Activated naive CD8-positive, alpha-beta T cell treated with anti-CD3 and anti-CD28 coated beads, Interleukin-2, amount 50 U/mL, for 16 hours (primary cell): ENCODE measurements around the gene EXOC4.
"Not testable (repeated sequence)": the region's sequence is repeated elsewhere in the genome, so short reads cannot be mapped to it uniquely, and the experiment has no call there.

Experiments used
- DNase-seq: peaks from one replicate; pipeline ENCODE4 v3.0.0-alpha.2; 2020; ENCODE audit warnings: low read depth, low spot score

The EXOC4 gene

DNA sequence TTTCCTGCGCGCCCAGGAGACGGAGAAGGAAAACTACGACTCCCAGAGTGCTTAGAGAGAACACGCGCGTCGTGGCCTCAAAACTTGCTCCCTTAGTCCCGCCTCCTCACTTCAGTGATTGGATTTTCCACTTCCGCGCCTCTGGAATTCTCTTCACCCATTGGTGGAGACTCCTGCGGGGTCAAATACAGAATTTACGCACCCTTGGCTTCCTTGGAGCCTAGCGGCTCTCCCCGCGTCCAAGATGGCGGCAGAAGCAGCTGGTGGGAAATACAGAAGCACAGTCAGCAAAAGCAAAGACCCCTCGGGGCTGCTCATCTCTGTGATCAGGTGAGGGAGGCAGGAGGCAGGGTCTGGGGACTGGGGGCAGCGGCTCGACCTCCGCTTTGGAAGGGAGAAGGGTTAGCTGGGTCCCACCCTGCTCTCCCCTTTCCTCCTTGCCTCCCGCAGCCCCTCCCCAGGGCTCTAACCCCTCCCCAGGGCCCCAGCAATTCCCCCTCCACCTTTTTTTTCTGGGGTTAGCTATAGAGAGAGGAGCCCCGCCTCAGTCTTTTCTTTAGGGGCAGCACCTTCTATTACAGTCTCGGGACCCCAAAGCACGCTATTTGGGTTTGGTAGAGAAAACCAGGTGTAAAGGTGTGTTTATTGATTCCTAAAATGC is at the start of gene EXOC4:
EXOC4 (plus strand) TSS at position 221 of the 661 bp plus-strand sequence.
- peak; percentile 80 for DNase-seq

DNA sequence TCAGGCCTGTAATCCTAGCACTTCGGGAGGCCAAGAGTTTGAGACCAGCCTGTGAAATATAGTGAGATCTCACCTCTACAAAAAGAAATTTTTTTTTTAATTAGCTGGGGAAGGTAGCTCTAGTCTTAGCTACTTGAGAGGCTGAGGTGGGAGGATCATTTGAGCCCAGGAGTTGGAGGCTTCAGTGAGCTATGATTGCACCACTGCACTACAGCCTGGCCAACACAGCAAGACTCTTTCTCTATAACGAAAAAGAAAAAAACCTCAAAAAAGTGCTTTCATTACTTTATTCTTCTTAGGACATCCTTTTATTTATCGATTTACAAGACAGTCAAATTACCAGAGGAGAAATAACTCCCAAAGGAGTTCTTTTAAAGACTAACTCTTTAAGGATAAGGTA is 49.4 kb upstream of the EXOC4 start:
- DNase-seq = no peak

GRCh38 chr7:133207687-133208086 is 45.2 kb upstream of the EXOC4 start:
- no peak for DNase-seq

DNA sequence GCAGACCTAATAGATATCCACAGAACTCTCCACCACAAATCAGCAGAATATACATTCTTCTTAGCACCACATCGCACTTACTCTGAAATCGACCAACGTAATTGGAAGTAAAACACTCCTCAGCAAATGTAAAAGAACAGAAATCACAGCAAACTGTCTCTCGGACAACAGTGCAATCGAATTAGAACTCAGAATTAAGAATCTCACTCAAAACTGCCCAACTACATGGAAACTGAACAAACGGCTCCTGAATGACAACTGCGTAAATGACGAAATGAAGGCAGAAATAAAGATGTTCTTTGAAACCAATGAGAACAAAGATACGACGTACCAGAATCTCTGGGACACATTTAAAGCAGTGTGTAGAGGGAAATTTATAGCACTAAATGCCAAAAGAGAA is 42.1 kb upstream of the EXOC4 start:
- DNase-seq = not testable (repeated sequence)

- DNase-seq = not testable (repeated sequence)
Observed at GRCh38 chr7:133213772-133214171, 39.1 kb upstream of the EXOC4 start.

DNA sequence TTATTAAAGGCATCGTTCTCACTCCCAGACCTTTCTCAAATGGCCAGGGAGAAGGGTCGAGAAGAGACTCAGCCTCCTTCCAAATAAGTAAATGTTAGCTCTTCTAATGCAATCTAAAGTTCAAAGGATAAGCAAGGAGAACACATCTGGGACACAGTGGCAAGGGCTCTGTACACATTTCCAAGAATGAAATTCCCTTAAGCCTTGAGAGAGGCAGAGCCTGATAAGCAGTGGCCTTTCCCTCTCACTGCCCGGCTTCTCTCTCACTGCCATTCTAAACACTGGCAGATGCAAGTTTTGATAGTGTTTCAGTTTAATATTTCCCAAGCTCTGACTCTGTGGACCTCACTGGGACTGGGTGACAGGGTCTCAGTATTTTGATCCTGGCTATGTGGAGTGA is 35.1 kb upstream of the EXOC4 start:
- no peak for DNase-seq

DNA sequence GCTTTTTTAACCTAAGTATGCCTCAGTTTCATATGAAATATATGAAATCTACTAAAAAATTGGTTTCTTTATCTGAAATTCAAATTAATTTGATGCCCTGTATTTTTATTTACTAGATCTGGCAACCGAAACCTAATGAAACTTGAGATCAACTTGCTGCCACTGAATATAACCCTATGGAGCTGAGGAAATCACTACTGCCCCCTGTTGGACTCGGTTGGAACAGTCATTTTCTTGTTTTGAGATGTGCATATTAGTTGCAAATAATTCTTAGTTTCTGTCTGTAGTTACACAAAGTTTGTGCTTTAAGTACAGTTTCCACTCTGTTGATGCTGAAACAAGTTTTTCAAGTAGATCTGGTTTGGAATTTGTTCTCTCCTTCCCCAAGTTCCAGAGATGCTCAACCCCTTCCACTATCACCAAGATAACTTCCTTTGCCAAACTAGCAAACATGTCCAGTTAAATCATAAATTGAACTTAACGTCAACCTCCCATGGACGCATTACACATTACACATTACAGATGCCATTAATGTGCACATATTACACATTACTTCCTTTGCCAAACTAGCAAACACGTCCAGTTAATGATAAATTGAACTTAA is 22.2 kb upstream of the EXOC4 start:
- peak; percentile 5 for DNase-seq

- no peak for DNase-seq
Observed at GRCh38 chr7:133233142-133233541, 19.7 kb upstream of the EXOC4 start.

DNA sequence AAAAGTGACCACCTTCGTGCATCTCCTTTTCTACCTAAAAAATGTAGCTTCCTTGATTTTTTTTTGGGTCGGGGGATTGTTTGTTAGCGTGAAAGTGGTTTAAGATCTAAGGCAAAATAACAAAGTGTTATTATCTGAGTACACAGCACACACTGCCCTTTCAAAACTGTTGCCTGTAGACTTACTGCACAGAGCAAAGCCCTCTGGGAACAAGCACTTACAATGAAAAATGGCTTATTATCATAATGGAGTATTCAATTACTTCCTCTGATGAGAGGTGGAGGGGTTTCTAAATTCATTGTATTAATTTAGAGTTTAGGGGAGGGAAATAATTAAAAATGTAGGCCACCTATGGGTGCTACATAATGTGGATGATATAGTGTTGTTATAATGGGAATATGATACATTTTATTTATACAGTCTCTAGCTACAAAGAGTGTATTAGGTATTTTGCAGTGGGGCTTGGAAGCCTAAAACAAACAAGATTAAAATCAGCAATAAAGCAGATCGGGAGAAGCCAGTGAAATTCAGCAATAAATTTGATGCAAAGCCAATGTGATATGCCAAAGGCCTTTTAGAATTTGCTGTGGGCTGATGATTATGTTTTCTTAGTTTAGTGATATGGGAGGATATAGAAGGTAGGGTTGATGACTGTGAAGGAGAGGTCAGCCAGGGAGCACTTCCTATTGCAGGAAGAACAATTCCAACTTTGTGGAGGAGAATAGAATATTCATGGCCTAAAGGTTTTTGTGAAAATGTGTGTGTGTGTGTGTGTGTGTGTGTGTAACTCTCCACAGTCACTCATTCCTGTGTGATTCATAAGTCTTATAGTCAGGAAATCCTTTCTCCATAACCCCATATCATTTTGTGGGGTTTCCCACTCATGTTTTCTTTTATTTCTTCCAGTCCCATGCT is 17.7 kb upstream of the EXOC4 start:
- DNase-seq = no peak

DNA sequence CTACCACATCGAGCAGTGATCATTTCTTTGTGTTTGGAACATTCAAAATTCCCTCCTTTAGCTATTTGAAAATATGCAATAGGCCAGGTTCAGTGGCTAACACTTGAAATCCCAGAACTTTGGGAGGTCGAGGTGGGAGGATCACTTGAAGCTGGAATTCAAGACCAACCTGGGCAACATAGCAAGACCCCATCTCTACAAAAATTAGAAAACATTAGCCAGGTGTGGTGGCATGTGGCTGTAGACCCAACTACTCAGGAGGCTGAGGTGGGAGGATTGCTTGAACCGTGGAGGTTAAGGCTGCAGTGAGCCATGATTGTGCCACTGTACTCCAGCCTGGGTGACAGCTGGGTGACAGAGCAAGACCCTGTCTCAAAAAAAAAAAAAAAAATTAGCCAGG is 15.3 kb upstream of the EXOC4 start:
- no peak for DNase-seq

GRCh38 chr7:133240302-133240701 is 12.6 kb upstream of the EXOC4 start:
- no peak for DNase-seq

GRCh38 chr7:133246558-133246957 is 6.3 kb upstream of the EXOC4 start:
- DNase-seq = no peak

DNA sequence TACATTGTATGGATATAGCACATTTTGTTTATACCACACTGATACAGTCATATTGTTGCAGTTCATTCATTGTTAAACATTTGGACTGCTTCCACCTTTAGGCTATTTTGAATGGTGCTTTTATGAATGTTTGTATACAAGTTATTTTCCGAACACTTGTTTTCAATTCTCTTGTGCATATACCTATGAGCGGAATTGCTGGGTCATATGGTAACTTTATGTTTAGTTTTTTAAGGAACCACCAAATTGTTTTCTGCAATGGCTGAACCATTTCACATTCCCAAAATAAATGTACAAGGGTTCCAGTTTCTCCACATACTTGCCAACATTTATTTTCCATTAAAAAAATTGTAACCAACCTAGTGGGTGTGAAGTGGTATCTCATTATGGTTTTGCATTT is 4.0 kb upstream of the EXOC4 start:
- no peak for DNase-seq

GRCh38 chr7:133252506-133252857 is 396 bp upstream of the EXOC4 start:
- no peak for DNase-seq

DNA sequence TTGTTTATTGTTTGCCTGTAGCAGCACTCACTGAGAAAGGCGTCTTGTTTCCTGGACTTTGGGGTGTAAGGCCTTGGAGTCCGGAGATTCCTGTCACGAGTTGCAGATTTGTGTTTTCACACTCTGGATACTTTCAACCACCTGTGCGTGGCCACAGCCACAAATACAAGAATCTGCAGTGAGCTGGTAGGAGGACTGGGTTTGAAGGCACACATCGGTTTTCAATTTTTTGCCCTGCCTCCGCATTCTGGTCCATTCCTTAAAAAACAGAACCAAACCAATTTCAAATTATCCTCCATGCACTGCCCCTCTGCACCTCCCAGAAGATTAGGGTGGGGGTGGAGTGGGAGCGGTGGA is 619 bp downstream of the EXOC4 start:
- DNase-seq = no peak

DNA sequence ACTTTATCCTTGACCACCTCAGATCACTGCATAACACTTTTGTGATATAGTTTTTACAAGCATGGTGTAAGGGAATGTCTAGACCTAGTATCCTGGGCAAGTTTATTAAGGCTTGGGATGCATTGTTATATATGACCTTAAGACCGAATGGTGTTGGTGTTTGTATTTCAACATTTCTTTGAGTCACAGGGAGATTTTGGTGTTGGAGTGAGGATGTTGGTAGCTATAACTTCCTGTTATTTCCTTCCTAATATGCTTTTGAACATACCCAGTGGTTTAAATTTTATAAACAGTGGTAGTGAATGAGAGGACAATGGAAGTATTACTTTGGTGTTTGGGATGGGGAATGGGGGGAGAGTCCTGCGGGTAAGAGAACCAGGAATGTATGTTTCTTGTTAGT is 2.6 kb downstream of the EXOC4 start:
- DNase-seq = no peak

DNA sequence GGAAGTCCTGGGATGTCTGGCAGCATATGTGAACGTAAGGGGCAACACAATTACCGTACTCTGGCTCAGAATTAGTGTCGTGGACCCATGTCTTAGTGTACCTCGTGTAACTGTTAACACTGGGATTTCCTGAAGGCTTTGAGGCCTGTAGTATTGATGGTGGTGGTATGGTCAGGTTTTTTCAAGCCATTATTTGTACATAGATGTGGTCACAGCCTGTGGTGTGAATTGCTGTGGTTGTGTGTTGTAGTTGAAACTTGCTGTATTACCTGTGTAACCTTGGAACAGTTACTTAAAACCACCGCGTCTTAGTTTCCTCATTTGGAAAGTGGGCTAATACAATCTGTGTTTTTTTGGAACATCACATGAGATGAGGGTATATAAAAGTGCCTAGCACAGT is 5.3 kb downstream of the EXOC4 start:
- DNase-seq = no peak

DNA sequence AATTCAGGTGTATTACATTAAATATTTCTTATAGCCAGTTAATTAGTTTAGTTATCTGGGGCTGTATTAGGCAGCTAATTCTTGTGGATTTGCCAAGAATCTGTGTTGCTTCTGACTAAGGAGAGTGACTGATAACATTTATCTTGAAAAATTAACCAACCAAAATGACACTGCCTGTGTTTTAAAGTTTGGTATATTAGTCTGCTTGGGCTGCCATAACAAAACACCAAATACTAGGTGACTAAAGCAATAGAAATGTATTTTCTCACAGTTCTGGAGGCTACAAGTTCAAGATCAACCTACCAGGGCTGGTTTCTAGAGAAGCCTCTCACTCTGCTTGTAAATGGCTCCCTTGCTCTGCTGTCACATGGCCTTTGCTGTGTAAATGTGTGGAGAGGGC is 12.9 kb downstream of the EXOC4 start:
- no peak for DNase-seq

DNA sequence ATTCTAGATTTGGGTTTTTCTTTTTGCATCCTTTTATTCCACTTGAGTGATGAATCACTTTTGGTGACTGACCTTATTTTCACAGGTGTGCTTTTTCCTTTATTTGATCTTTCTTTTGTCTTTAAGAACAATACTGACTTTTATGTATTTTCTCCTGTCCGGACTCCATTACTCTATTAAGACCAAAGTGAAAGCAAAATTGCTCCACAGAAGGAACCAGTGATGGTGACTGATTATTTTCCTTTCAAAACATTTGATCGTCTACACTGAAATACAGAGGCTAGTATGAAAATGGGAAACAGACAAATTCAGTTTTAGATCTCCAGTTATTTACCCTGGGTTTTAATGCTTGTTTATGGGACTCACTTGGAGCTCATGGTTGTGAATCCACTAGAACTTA is 15.5 kb downstream of the EXOC4 start:
- DNase-seq = no peak

DNA sequence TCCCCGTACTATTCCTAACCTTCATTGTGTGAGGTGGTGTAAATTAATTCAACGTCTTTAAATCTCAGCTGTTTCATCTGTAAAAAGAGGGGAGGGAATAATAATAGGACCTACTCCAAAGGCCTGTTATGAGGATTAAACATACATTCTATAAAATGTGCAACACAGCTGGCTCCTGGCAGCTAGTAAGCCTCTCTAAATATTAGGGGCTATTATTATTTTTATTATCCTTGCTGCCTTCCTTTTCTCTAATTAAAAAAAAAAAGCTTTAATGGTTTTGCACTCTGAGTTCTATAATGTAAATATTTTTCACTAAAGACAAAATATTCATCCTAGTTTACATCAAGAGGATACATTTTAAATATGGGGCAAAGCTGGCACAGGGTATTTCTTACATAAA is 19.5 kb downstream of the EXOC4 start:
- no peak for DNase-seq

GRCh38 chr7:133273227-133273626 is 20.3 kb downstream of the EXOC4 start:
- DNase-seq = no peak

GRCh38 chr7:133274265-133274664 is 21.4 kb downstream of the EXOC4 start:
- DNase-seq = no peak

DNA sequence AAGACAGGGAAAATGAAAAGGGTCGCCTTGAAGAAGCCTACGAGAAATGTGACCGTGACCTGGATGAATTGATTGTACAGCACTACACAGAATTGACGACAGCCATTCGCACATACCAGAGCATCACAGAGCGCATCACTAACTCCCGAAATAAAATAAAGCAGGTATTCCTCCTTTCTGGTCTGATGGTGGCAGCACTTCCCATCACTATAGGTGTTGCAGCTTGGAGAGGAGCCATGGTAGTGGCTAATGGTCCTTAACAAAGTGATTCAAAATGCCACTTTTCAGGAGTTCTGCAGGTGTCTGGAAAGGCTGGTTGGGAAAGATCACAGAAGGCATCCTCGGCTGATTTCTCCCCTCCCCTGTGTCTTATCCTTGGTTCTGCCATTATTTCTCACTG is 22.1 kb downstream of the EXOC4 start:
- DNase-seq = no peak
